Occipital lobe (tissue), 2 donors: ENCODE measurements around the gene MAP7D3. TPM values are rescaled to one million over a fixed set of nuclear protein-coding genes. Genes with fewer than 3 reads are reported as not detected.

Source experiments
- DNase-seq: peaks from one replicate; lab custom pipeline; 2025; lab: John Stamatoyannopoulos, UW
- total RNA-seq: library from RNA; depleted of rRNA; stranded (reverse); fragments of >200 nt; gene quantifications from one replicate; pipeline ENCODE4 v1.2.3, GENCODE V29; 2014

Gene MAP7D3
- total RNA-seq, 1 donor from 2014 or later: 1.4 TPM

GRCh38 chrX:136207546-136207945, 43.7 kb downstream of the MAP7D3 start:
- no peak for DNase-seq

GRCh38 chrX:136206916-136207315, 44.3 kb downstream of the MAP7D3 start:
- DNase-seq: no peak

GRCh38 chrX:136205882-136206380, 45.3 kb downstream of the MAP7D3 start:
- no peak for DNase-seq

- DNase-seq: no peak
Measured at GRCh38 chrX:136204571-136204970, 46.6 kb downstream of the MAP7D3 start.

- no peak for DNase-seq
Measured at GRCh38 chrX:136203951-136204350, 47.2 kb downstream of the MAP7D3 start.

GRCh38 chrX:136203438-136203837, 47.8 kb downstream of the MAP7D3 start:
- no peak for DNase-seq

- no peak for DNase-seq
Measured at GRCh38 chrX:136202889-136203288, 48.3 kb downstream of the MAP7D3 start.

- DNase-seq: no peak
Measured at GRCh38 chrX:136201601-136202000, 49.6 kb downstream of the MAP7D3 start.

- no peak for DNase-seq
Measured at GRCh38 chrX:136200466-136200865, 50.7 kb downstream of the MAP7D3 start.

GRCh38 chrX:136199365-136199764, 51.8 kb downstream of the MAP7D3 start:
- DNase-seq: no peak

- no peak for DNase-seq
Measured at GRCh38 chrX:136198678-136199243, 52.4 kb downstream of the MAP7D3 start.

GRCh38 chrX:136198010-136198409, 53.2 kb downstream of the MAP7D3 start:
- DNase-seq: no peak

GRCh38 chrX:136196691-136197155, 54.5 kb downstream of the MAP7D3 start:
- no peak for DNase-seq

- no peak for DNase-seq
Measured at GRCh38 chrX:136195247-136195646, 56.0 kb downstream of the MAP7D3 start.

GRCh38 chrX:136194536-136194935, 56.7 kb downstream of the MAP7D3 start:
- no peak for DNase-seq

- no peak for DNase-seq
Measured at GRCh38 chrX:136193771-136194170, 57.4 kb downstream of the MAP7D3 start.

- no peak for DNase-seq
Measured at GRCh38 chrX:136192839-136193414, 58.3 kb downstream of the MAP7D3 start.

- DNase-seq: no peak
Measured at GRCh38 chrX:136192135-136192534, 59.1 kb downstream of the MAP7D3 start.

- DNase-seq: no peak
Measured at GRCh38 chrX:136191171-136191570, 60.0 kb downstream of the MAP7D3 start.

- DNase-seq: no peak
Measured at GRCh38 chrX:136190038-136190713, 61.0 kb downstream of the MAP7D3 start.

- no peak for DNase-seq
Measured at GRCh38 chrX:136189222-136189621, 62.0 kb downstream of the MAP7D3 start.

- no peak for DNase-seq
Measured at GRCh38 chrX:136186023-136186413, 65.2 kb downstream of the MAP7D3 start.
